ENCODE results near the gene BBS12.

Gene BBS12

DNA sequence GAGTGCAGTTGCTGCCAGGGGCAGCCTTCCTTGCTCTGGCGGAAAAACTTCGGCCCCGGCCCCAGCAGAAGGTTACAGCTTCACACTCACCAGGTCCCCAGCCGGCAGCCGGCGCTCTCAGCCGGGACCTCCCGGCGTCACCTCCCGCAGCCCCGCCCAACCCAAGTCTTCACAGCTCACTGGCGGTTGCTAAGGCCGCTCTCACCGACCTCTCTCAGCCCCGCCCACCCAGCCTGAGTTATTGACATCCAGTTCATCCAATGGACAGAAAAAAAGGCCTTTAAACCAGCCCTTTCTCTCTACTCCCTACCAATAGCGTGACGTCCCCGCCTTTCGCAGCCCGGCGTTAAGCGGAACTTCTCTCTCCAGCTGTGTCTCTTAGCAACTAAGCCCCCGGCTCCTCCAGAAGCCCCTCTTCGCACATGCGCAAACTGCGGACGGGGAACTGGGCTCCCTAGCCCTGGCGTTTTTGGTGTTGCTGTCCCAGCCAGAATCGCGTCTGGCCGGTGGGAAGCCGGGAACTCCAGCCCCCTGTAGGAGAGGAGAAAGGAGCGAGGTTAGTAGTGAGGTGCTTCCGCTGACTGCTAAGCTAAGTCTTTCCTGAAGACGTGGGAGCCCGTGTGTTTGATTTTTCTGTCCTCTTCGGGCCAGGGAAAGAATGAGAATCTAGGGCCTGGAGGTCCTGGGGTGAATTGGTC lies at the start of gene BBS12:
TSS of gene BBS12 (plus strand) at position 376 of the 698 bp plus-strand sequence. CDS start 9,189 bp downstream, outside the sequence.
- DNase-seq: peak; percentile 97

DNA sequence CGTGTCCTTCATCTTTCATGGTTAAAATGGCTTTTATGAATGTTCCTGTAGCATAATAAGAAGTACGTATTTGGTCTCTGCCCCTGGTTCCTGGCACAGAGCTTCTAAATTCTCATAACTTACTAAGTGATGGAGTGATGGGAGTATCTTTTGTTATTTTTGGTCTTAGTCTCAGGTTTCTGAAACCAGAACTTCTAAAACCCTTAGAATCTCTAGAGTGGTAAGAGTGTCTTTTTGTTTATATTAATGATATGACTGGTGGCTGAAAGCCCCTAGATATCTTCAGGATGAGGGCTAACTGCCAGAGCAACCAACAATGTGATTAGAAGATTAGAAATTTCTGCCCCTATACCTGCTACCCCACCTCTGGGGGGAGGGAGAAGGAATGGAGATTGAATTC lies 45.8 kb upstream of the BBS12 start:
- no peak for DNase-seq

DNA sequence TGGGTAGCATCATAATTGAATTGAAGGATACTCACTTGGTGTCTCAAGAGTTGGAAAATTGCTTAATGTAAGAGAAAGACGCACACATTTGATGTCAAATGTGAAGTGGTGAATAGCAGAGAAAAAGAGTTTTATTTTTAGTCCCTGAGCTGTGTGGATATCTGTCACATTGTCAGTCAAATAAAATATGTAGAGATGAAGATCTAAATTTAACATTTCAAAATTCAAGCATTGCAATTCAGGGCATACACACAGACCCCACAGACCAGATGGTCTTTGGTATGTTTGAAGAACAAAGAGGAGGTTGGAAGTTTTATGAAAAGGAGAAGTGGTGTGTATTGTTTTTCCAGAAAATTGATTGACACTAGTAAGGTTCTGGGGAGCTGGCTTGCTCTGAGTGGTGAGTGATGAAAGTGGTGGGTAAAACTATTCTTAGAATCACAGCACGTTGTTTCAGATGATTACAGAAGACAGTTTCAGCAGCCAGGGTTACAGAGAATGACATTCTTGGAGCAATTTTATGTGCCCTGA lies 44.9 kb upstream of the BBS12 start:
- DNase-seq: no peak

DNA sequence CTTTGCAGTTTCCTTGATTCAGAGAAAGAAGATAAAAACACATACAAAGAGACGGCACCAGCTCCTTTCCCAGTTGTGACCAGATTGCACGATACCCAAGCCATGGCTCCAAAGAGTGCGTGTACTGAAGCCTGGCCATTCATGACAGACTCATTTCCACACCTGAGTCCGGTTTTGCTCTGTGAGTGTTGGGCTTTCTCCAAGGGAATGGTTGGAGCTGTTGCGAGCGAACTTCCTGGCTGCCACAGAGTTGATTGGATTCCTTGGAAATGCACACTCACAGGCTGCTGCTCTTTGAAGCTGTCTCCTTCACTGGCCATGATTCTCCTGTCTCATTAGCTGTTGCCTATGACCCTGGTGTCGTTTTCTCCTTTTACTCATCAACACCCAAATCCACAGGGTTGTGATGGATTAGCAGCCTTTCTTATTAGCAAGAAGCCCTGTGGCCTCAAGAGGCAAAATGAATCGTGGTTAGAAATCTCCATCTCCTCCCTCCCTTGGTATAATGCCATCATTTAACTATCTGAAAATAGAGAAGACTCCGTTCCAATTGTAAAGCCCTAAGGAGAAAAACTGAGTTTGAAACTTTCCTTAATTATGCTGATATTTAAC lies 43.9 kb upstream of the BBS12 start:
- no peak for DNase-seq

DNA sequence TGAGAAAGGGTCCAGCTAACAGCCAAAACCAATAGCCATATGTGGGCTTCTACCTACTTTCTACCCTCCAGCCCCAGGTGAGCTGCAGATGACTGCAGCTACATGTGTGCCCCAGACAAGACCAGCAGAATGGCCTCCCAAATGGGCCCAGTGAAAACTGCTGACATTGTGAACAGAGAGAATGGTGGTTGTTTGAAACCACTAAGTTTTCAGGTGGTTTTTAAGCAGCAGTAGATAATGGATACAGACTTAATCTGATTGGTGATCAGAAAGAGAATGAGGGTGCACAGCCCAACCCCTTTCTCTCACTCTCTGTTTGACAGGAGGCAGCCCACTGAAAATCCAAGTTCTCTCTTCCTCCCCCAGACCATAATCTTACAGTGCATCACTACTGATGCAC lies 42.5 kb upstream of the BBS12 start:
- DNase-seq: no peak

DNA sequence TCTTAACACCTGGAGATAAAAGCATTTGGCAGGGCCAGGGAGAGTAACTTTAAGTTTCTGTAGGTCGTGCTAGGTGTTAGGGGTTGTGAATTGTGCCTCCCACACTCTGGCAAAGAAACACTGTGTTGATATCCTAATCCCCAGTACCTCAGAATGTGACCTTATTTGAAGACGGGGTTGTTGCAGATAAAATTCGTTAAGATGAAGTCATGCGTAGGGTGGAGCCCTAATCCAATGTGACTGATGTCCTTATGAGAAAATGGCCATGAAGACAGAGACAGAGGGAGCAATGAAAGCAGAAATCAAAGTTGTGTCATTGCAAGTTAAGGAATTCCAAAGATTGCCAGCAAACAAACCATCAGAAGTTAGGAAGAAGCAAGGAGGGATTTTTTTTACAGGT lies 40.5 kb upstream of the BBS12 start:
- DNase-seq: no peak

DNA sequence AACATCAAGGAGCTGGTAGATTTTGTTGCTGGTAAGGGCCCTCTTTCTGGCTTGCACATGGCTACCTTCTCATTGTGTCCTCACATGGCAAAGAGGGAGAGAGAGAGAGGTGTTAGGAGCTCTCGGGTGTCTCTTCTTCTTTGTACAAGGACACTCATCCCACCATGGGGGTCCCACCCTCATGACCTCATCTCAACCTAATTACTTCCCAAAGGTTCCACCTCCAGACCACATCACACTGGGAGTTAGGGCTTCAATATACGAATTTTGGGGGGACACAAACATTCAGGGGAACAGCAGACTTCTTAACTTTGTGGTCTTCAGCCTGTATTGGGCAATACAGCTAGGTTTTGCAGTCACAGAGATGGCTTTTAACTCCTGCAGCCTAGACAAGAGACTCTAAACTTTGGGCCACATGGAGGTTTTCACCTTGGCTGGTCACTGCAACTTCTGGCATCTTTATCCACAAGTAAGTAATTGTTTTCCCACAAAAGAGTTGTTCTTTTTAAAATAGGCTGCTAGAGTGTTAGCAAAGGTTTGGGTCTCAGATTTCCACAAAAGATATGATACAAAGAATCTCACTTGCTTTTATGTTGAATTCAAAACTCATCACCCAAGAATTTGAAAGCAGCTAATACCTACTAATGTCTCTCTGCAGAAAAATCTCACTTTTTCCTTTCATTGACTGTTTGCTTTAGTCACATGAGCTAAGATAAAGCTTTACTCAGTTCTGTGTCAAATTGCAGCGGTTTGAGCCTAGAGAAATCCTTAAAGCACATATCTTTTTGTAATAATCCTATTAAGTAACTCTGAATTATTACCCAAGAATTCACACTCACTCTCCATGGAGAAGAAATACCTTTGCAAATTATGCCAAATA lies 39.6 kb upstream of the BBS12 start:
- DNase-seq: no peak

DNA sequence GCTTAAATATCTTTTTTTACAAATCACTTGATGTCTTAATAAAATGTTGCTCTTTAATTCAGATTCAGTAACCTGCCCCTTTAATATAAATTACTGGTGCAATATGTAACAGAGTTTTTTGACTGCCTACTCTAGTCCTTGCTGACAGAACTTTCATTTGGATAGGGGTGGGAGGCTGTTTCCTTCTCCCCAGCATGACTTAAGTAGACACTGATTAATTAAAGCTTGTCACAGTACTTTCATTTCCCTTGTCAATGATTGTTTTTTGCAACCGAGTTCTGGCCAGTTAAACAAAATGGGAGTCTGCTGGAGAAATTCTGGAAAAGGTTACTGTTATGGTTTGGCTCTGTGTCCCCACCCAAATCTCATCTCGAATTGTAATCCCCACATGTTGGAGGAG lies 37.3 kb upstream of the BBS12 start:
- no peak for DNase-seq

DNA sequence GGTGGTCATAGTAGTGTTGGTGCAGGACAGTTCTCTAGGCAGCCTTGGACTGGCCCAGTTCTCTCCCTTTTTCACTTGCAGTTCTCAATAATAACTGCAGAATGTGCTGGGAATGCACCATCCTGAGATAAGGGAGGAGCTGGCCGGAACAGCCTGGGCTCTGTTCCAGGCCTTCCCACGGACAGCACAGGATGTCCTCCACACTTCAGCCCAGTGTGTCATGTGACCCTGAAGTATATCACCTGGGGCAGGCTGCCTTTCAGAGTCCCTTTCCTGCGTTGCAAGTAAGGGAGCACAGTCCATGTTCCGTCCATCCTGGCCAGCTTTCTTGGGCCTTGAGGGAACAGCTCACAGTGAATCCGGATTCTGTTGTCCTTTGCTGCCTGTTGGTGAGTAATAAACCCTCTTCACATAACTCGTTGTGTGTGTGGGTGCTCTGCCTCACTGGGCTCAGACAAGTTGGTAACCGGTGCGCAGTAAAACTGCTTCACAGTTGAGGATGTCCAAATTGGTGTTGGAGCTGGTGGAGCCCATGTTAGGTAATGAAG lies 32.3 kb upstream of the BBS12 start:
- no peak for DNase-seq

DNA sequence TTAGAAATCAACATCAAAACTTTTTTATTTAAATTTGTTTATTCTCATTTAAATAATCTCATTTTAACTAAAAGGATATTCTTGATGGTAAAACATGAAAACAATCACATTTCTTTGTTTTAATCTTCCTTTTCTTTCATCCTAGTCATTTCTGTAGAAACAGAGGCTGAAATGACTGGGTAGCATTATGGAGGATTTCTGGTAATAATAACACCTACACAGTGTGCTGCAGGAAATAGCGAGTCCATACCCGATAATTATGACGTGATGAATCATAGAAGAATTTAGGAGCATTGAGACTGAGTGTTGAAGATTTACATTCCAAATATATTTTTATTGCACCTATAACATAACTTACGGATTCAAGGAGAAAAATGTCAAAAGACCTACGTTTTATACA lies 31.4 kb upstream of the BBS12 start:
- no peak for DNase-seq

DNA sequence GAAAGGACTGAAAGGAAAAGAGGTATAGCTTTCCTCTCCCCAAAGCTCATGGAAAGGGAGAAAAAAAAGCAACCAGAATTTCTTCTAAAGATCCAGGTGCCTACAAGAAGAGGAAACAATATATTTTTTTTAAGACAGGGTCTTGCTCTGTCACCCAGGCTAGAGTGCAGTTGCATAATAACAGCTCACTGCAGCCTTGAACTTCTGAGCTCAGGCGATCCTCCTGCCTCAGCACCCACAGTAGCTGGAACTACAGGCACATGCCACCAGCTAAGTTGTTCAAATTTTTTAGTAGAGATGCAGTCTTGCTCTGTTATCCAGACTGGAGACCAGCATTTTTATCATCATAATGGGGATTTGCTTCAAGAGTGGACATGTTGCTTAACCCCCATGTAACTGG lies 30.5 kb upstream of the BBS12 start:
- DNase-seq: no peak

DNA sequence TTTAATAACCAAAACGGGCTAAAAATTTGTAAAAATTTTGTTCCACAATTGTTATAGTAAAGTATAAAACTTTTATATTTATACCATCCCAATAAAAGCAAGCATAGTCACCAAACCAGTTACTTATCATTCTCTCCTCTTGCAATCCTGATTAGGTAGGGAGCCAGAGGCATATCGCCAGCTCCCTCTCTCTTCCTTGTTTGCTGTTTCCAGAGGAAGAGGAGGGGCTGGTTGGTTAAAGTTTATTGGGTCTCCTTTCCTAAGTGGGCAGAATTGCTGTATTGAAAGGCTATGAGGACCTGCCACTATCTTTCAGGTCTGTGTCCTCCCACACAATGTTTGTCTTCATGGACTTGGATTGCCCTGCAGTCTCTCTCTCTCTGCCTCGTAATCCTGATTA lies 29.6 kb upstream of the BBS12 start:
- no peak for DNase-seq

DNA sequence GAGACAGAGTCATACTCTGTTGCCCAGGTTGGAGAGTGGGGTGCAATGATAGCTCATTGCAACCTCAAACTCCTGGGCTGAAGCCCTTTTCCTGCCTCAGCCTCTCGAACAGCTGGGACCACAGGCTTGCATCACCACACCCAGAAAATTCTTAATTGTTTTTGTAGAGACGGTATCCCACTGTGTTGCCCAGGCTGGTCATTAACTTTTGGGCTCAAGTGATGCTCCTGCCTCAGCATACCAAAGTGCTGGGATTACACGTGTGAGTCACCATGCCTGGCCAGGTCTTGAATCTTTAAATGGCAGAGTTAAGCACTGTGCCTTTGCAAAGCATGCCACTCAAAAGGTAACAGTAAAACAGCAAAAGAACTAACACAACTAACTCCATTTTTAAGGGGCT lies 28.6 kb upstream of the BBS12 start:
- no peak for DNase-seq

DNA sequence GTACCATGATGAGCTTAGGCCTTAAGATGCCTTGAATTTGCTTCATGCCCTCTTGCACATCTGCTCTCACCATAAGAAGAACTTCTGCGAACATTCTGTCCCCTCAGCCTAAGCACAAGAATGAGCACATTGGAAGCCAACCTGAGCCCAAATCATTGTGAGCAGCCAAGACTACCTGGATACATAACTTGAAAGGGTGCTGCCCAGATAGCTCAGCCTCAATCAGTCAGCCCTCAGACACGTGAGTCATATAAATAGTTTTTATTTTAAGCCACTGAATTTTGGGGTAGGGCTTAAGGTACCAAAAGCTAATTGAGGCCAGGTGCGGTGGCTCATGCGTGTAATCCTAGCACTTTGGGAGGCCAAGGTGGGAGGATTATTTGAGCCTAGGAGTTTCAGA lies 27.5 kb upstream of the BBS12 start:
- no peak for DNase-seq

DNA sequence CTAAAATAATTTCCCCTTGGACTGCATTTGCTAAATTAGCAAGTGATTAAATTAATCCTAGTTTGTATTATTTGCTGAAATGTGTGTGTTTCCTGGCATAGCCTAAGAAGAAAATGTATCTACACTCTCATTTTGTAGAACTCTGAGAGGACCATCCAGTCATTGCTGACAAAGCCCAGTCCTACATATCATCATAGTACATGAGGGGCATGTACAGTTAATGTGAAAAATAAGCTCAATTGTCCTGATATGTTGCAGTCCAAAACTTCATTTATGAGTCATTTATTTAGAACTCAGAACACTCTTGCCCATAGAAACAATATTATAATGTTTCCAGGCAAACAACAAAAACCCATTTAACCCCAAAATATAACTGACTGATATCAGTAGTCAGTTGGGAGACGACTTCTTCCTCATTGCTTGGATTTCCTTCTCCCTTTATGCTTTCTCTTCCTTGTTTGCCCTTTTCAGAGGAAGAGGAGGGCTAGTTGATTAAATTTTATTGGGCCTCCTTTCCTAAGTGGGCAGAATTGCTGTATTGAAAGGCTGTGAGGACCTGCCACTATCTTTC lies 26.9 kb upstream of the BBS12 start:
- no peak for DNase-seq

DNA sequence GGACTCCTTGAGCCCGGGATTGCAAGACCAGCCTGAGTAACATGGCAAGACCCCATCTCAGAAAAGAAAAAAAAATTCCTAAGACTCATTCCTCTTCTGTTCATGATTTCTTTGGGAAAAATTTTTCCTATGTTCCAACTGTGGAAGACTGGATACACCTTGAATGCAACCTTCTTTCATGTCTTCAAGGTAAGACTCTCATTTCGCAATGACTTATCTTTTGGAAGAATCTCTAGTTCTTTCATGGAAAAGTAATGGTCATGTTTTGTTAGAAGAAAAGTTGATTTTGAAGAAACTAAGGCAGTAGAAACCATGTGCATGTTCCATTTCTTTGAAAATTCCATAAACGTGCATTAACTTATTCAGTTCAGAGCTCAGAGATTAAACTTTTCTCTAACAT lies 26.0 kb upstream of the BBS12 start:
- no peak for DNase-seq

DNA sequence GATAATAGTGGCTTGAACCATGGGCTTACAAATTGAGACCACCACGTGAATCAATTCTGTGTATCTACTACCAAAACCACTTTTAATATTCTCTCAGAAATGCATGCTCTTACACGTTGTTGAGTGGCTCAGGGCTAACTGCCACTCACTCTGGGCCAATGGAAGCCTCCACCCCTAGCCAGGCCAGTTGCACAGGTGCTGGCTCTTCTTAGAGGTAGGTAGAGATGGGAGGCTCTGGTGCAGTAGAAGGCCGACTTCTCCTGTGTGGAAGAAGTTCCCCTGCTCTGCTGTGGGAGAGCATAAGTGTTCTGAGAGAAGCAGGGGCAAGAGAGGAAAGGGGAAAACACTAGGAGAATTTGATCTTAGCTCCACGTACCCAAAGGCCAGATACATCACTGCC lies 25.0 kb upstream of the BBS12 start:
- DNase-seq: no peak

DNA sequence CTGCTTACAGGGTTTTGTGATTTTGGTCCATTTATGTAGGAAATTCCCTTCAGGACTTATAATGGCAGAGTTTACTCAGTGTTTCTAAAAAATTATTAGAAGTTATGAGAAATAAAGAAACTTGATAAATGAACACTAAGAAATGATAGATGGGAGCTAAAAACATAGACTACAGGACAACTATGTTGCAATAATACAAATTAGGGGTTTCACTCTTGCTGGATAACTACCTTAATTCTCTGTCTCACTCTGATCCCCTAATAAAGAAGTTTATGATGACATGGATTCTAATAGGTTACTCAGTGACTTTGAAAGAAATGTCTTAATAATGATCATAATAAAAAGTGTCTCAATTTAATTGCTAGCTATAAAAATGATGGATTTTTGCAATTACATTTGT lies 23.3 kb upstream of the BBS12 start:
- DNase-seq: no peak

DNA sequence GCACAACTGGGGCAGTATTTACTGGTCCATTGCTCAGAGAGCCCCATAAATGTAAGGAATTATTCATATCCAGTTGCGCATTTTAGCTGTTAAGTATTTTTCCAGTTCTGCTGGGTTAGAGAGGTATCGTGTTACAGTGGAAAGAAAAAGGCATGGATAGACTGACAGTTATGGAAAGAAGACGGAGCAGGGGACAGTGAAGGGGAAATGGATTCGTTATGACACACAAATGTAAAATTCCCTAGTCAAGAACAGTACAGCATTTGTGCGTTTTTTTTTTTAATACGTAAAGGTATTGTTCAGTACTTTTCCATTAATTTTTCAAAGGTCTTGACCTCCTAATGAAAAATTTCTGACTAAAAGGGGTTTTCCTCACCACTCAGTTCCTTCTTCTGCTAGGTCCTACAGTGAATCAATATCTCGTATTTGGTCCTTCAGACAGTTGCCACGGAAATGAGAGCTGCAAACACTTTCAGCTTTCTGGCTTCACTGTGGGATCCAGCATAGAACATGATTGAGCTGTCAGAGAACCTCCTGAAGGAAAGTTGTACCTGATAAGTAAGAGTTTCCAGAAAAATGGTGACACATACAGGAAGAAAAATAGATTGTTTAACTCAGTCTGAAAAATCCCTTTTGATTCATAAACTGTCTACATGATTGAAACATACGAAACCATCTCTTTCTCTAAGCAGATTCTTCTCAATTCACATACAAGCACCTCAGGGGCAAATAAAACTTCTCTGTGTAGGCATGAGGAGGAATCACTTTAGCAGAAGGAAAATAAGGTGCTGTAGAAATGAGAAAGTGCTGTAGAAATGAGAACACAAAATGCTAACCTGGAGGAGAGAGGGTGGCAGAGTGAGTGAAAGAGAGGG lies 21.8 kb upstream of the BBS12 start:
- DNase-seq: no peak

DNA sequence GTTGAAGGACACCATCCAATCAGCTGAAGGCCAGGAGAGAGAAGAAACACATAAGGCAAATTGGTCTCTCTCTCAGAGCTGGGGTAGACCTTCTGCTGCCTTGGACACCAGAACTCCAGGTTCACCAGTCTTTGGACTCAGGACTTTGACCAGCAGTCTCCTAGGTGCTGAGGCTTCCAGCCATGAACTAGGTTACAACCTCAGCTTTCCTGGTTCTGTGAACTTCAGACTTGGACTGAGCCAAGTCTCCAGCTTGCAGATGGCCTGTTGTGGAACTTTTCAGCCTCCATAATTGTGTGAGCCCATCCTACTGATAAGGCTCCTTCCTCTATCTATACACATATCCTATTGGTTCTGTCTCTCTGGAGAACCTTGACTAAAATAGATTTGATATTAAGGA lies 20.6 kb upstream of the BBS12 start:
- no peak for DNase-seq

DNA sequence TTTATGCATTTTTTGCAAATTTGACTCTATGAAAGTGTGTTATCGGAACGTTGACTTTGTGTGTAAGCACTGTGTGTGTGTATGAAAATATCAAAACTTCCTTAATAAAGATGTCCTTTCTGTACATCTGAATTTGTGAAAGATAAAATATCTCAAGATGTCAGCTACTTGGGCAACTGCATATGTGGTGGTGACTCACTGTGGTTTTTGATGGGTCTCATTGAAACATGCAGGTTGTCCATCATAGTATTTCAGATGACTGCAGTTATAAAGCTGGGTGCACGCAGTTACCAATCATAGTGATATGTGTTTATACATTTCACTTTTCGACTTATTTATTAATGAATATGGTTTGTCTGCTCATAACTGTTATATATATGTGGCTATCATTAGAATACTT lies 19.7 kb upstream of the BBS12 start:
- DNase-seq: no peak

DNA sequence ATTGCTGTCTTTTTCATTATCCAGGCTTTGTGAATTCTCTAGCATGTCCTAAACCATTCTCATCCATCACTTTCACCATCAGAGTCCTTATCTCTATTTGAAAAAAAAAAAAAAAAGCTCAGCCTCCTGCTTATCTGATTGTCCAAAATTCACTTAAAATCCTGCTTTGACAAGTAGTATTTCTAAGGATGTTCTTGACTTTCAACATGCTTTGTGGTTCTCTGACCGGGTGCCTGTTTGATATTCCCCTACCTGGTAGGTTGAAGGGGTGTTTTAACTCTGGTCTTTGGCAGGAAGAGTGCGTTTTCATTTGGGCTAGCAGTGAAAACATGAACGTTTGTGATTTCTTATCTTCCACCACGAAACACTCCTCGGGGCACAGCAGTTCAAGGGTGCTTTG lies 17.3 kb upstream of the BBS12 start:
- no peak for DNase-seq
